Measurements from ENCODE around the gene PTPN18.

The PTPN18 gene

GRCh38 chr2:130359466-130359865, 3.6 kb downstream of the PTPN18 start:
- Histone ChIP-seq H3K4me1 (ENCODE audit: control insufficient read depth in 5 of 5, insufficient read depth in 5 of 5, low read length in 5 of 5) (peaks cover 3 to 21% (median 20%) of the 10 kb centered on the region in 5 donors), H3K27me3 (ENCODE audit: control insufficient read depth in 5 of 5, insufficient read depth in 4 of 5, low read length in 5 of 5) (no peaks in the 10 kb centered on the region)

DNA sequence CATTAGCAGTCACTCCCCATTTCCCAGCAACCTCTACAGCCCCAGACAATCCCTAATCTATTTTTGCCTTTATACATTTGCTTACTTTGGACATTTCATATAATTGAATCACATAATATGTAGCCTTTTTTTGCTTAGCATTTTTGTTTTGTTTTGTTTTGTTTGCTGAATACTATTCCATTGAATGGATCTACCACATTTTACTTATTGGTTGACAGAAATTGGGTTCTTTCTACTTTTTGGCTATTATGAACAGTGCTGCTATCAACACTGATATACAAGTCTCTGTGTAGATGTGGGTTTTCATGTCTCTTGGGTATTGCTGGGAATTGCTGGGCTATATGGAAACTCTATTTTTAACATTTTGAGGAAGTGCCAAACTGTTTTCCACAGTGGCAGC, 7.6 kb downstream of the PTPN18 start:
- H3K36me3 ChIP-seq (ENCODE audit: control insufficient read depth in 5 of 5, insufficient read depth in 5 of 5, low read length in 5 of 5) = peaks cover 0 to 6% (median 0%) of the 10 kb centered on the region in 5 donors

More at GRCh38 chr2:130359466-130359865, 3.6 kb downstream of the PTPN18 start:
- no peaks in the 10 kb centered on the region for H3K9me3 ChIP-seq (ENCODE audit: control insufficient read depth in 5 of 5, low read length in 5 of 5)
- no peak overlapping the region for H3K4me3 ChIP-seq (ENCODE audit: low read depth in 1 of 5, low read length in 5 of 5)
- H3K27ac ChIP-seq (ENCODE audit: low read depth, low read length) = no peak overlapping the region
- no peak overlapping the region for H3K9ac ChIP-seq (ENCODE audit: low read length in 5 of 5)
- H3K36me3 ChIP-seq (ENCODE audit: control insufficient read depth in 5 of 5, insufficient read depth in 5 of 5, low read length in 5 of 5) = peaks cover 0 to 6% (median 0%) of the 10 kb centered on the region in 5 donors

DNA sequence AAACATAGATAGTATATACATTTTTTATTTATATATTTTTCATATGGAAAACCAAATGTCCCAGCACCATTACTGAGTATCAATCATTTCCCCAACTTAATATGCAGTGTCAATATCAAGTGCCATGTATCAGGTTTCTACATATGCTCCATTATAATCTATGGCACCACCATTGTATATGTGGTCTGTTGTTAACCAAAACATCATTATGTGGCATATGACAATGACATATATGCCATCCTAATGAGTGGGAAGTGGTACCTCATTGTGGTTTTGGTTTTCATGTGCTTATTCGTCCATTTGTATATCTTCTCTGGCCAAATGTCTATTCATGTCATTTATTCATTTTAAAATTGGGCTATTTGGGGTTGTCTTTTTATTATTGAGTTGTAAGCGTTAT, 9.2 kb downstream of the PTPN18 start:
- no peak overlapping the region for H3K4me3 ChIP-seq (ENCODE audit: low read depth in 1 of 5, low read length in 5 of 5)
- H3K27me3 ChIP-seq (ENCODE audit: control insufficient read depth in 5 of 5, insufficient read depth in 4 of 5, low read length in 5 of 5) = no peaks in the 10 kb centered on the region
- H3K36me3 ChIP-seq (ENCODE audit: control insufficient read depth in 5 of 5, insufficient read depth in 5 of 5, low read length in 5 of 5) = peaks cover 0 to 2% (median 0%) of the 10 kb centered on the region in 5 donors
- no peaks in the 10 kb centered on the region for H3K4me1 ChIP-seq (ENCODE audit: control insufficient read depth in 5 of 5, insufficient read depth in 5 of 5, low read length in 5 of 5)
- H3K9ac ChIP-seq (ENCODE audit: low read length in 5 of 5) = no peak overlapping the region
- no peaks in the 10 kb centered on the region for H3K9me3 ChIP-seq (ENCODE audit: control insufficient read depth in 5 of 5, low read length in 5 of 5)
- H3K27ac ChIP-seq (ENCODE audit: low read depth, low read length) = no peak overlapping the region

More for the DNA sequence above, 7.6 kb downstream of the PTPN18 start:
- Histone ChIP-seq H3K27ac (ENCODE audit: low read depth, low read length) (no peak overlapping the region), H3K4me3 (ENCODE audit: low read depth in 1 of 5, low read length in 5 of 5) (no peak overlapping the region), H3K9me3 (ENCODE audit: control insufficient read depth in 5 of 5, low read length in 5 of 5) (no peaks in the 10 kb centered on the region), H3K9ac (ENCODE audit: low read length in 5 of 5) (no peak overlapping the region), H3K27me3 (ENCODE audit: control insufficient read depth in 5 of 5, insufficient read depth in 4 of 5, low read length in 5 of 5) (no peaks in the 10 kb centered on the region), H3K4me1 (ENCODE audit: control insufficient read depth in 5 of 5, insufficient read depth in 5 of 5, low read length in 5 of 5) (no peaks in the 10 kb centered on the region)

DNA sequence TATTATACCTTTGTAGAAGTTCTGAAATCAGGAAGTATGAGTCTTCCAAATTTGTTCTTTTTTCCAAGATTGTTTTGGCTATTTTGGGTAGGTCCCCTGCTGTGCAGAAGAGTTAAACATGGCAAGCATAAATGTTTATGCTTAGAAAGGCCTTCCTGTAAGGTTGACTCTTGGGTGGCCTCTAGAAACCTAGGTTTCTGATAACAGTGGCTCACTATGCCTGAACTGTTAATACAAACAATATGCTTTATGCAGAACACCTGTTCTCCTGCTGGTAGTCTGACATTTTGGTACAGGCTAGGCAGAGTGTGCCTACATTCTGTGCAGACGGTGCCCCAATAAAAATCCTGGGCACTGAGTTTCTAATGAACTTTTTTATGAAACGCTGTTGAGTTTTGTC, 10.1 kb downstream of the PTPN18 start:
- Histone ChIP-seq H3K9ac (ENCODE audit: low read length in 5 of 5) (no peak overlapping the region), H3K27me3 (ENCODE audit: control insufficient read depth in 5 of 5, insufficient read depth in 4 of 5, low read length in 5 of 5) (no peaks in the 10 kb centered on the region), H3K4me3 (ENCODE audit: low read depth in 1 of 5, low read length in 5 of 5) (no peak overlapping the region), H3K27ac (ENCODE audit: low read depth, low read length) (no peak overlapping the region), H3K4me1 (ENCODE audit: control insufficient read depth in 5 of 5, insufficient read depth in 5 of 5, low read length in 5 of 5) (peaks cover 0 to 6% (median 3%) of the 10 kb centered on the region in 5 donors), H3K36me3 (ENCODE audit: control insufficient read depth in 5 of 5, insufficient read depth in 5 of 5, low read length in 5 of 5) (peaks cover 0 to 7% (median 4%) of the 10 kb centered on the region in 5 donors), H3K9me3 (ENCODE audit: control insufficient read depth in 5 of 5, low read length in 5 of 5) (no peaks in the 10 kb centered on the region)

- no peak overlapping the region for H3K27ac ChIP-seq (ENCODE audit: low read depth, low read length)
- no peak overlapping the region for H3K4me3 ChIP-seq (ENCODE audit: low read depth in 1 of 5, low read length in 5 of 5)
- H3K9ac ChIP-seq (ENCODE audit: low read length in 5 of 5) = no peak overlapping the region
- H3K36me3 ChIP-seq (ENCODE audit: control insufficient read depth in 5 of 5, insufficient read depth in 5 of 5, low read length in 5 of 5) = peaks cover 0 to 7% (median 4%) of the 10 kb centered on the region in 5 donors
- no peaks in the 10 kb centered on the region for H3K9me3 ChIP-seq (ENCODE audit: control insufficient read depth in 5 of 5, low read length in 5 of 5)
- no peaks in the 10 kb centered on the region for H3K27me3 ChIP-seq (ENCODE audit: control insufficient read depth in 5 of 5, insufficient read depth in 4 of 5, low read length in 5 of 5)
- H3K4me1 ChIP-seq (ENCODE audit: control insufficient read depth in 5 of 5, insufficient read depth in 5 of 5, low read length in 5 of 5) = peaks cover 2 to 14% (median 10%) of the 10 kb centered on the region in 5 donors
Observed at GRCh38 chr2:130366720-130367119, 10.9 kb downstream of the PTPN18 start.

GRCh38 chr2:130368786-130369185, 12.9 kb downstream of the PTPN18 start:
- Histone ChIP-seq H3K9me3 (ENCODE audit: control insufficient read depth in 5 of 5, low read length in 5 of 5) (no peaks in the 10 kb centered on the region), H3K27me3 (ENCODE audit: control insufficient read depth in 5 of 5, insufficient read depth in 4 of 5, low read length in 5 of 5) (no peaks in the 10 kb centered on the region), H3K27ac (ENCODE audit: low read depth, low read length) (no peak overlapping the region), H3K9ac (ENCODE audit: low read length in 5 of 5) (no peak overlapping the region), H3K36me3 (ENCODE audit: control insufficient read depth in 5 of 5, insufficient read depth in 5 of 5, low read length in 5 of 5) (peaks cover 0 to 7% (median 4%) of the 10 kb centered on the region in 5 donors), H3K4me1 (ENCODE audit: control insufficient read depth in 5 of 5, insufficient read depth in 5 of 5, low read length in 5 of 5) (peaks cover 6 to 30% (median 27%) of the 10 kb centered on the region in 5 donors), H3K4me3 (ENCODE audit: low read depth in 1 of 5, low read length in 5 of 5) (no peak overlapping the region)

DNA sequence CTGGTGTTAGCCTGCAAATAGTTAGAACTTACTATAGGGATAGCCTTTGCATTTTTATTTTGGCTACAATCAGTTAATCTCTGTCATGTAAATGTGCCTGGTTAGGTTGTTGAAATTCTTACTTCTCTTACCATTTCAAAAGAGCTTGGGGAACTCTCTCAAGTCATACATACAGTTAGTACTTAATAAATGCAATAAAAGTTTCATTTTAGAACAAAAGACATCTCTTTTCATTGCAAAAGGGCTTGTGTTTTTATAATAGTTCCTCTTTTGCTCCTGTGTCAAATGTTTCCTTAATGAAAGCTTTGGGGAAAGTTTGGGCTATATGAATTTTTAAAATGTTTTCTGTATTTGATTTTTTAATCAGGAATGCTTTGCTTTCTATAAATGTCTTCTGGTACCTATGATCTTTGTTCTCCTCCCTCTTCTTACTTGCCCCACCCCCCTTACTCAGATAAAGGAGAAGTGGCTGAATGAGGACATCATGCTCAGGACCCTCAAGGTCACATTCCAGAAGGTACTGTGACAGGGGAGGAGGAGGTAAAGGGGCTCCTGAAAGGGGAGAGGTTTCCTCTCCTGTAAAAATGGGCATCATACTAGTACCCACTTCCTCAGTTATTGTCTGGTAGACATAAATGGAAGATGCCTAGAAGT, 13.6 kb downstream of the PTPN18 start:
- no peak overlapping the region for H3K9ac ChIP-seq (ENCODE audit: low read length in 5 of 5)
- no peaks in the 10 kb centered on the region for H3K9me3 ChIP-seq (ENCODE audit: control insufficient read depth in 5 of 5, low read length in 5 of 5)
- H3K4me3 ChIP-seq (ENCODE audit: low read depth in 1 of 5, low read length in 5 of 5) = no peak overlapping the region
- no peak overlapping the region for H3K27ac ChIP-seq (ENCODE audit: low read depth, low read length)
- H3K27me3 ChIP-seq (ENCODE audit: control insufficient read depth in 5 of 5, insufficient read depth in 4 of 5, low read length in 5 of 5) = no peaks in the 10 kb centered on the region
- peaks cover 6 to 37% (median 27%) of the 10 kb centered on the region in 5 donors for H3K4me1 ChIP-seq (ENCODE audit: control insufficient read depth in 5 of 5, insufficient read depth in 5 of 5, low read length in 5 of 5)
- peaks cover 0 to 7% (median 4%) of the 10 kb centered on the region in 5 donors for H3K36me3 ChIP-seq (ENCODE audit: control insufficient read depth in 5 of 5, insufficient read depth in 5 of 5, low read length in 5 of 5)

- no peak overlapping the region for H3K4me3 ChIP-seq (ENCODE audit: low read depth in 1 of 5, low read length in 5 of 5)
- no peaks in the 10 kb centered on the region for H3K9me3 ChIP-seq (ENCODE audit: control insufficient read depth in 5 of 5, low read length in 5 of 5)
- peaks cover 6 to 41% (median 30%) of the 10 kb centered on the region in 5 donors for H3K4me1 ChIP-seq (ENCODE audit: control insufficient read depth in 5 of 5, insufficient read depth in 5 of 5, low read length in 5 of 5)
- no peaks in the 10 kb centered on the region for H3K27me3 ChIP-seq (ENCODE audit: control insufficient read depth in 5 of 5, insufficient read depth in 4 of 5, low read length in 5 of 5)
- peaks cover 0 to 10% (median 5%) of the 10 kb centered on the region in 5 donors for H3K36me3 ChIP-seq (ENCODE audit: control insufficient read depth in 5 of 5, insufficient read depth in 5 of 5, low read length in 5 of 5)
- no peak overlapping the region for H3K9ac ChIP-seq (ENCODE audit: low read length in 5 of 5)
- H3K27ac ChIP-seq (ENCODE audit: low read depth, low read length) = no peak overlapping the region
Observed at GRCh38 chr2:130369965-130370341, 14.1 kb downstream of the PTPN18 start.

DNA sequence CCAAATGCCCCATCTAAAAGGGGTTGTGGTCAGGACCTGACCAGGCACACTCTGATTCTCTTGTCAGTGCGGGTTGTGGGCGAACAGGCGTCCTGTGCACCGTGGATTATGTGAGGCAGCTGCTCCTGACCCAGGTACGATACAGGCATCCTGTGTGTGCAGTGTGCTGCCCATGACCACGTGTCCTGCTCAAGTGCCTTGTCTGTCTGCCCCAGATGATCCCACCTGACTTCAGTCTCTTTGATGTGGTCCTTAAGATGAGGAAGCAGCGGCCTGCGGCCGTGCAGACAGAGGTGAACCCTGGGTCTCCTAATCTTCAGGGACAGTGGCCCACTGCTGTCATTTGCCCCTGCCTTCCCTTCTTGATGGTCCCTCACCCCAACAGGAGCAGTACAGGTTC, 14.6 kb downstream of the PTPN18 start:
- Histone ChIP-seq H3K4me1 (ENCODE audit: control insufficient read depth in 5 of 5, insufficient read depth in 5 of 5, low read length in 5 of 5) (peaks cover 6 to 46% (median 30%) of the 10 kb centered on the region in 5 donors), H3K9me3 (ENCODE audit: control insufficient read depth in 5 of 5, low read length in 5 of 5) (no peaks in the 10 kb centered on the region), H3K9ac (ENCODE audit: low read length in 5 of 5) (peak overlapping the region in 1 of 5 donors; percentile 64), H3K27ac (ENCODE audit: low read depth, low read length) (peak overlapping the region; percentile 72), H3K36me3 (ENCODE audit: control insufficient read depth in 5 of 5, insufficient read depth in 5 of 5, low read length in 5 of 5) (peaks cover 0 to 13% (median 7%) of the 10 kb centered on the region in 5 donors), H3K4me3 (ENCODE audit: low read depth in 1 of 5, low read length in 5 of 5) (no peak overlapping the region), H3K27me3 (ENCODE audit: control insufficient read depth in 5 of 5, insufficient read depth in 4 of 5, low read length in 5 of 5) (no peaks in the 10 kb centered on the region)

- Histone ChIP-seq H3K4me1 (ENCODE audit: control insufficient read depth in 5 of 5, insufficient read depth in 5 of 5, low read length in 5 of 5) (peaks cover 6 to 53% (median 30%) of the 10 kb centered on the region in 5 donors), H3K36me3 (ENCODE audit: control insufficient read depth in 5 of 5, insufficient read depth in 5 of 5, low read length in 5 of 5) (peaks cover 0 to 18% (median 7%) of the 10 kb centered on the region in 5 donors), H3K9ac (ENCODE audit: low read length in 5 of 5) (peak overlapping the region in 3 of 5 donors; percentile 81 to 96 (median 85)), H3K27ac (ENCODE audit: low read depth, low read length) (peak overlapping the region; percentile 72), H3K4me3 (ENCODE audit: low read depth in 1 of 5, low read length in 5 of 5) (peak overlapping the region; percentile 85 to 94 (median 89)), H3K27me3 (ENCODE audit: control insufficient read depth in 5 of 5, insufficient read depth in 4 of 5, low read length in 5 of 5) (no peaks in the 10 kb centered on the region), H3K9me3 (ENCODE audit: control insufficient read depth in 5 of 5, low read length in 5 of 5) (no peaks in the 10 kb centered on the region)
Observed at GRCh38 chr2:130371723-130372054, 15.8 kb downstream of the PTPN18 start.
